Ascending aorta (tissue), 2 donors: ENCODE results near the gene PRPF40A. TPM values are rescaled to one million over a fixed set of nuclear protein-coding genes. Genes with fewer than 3 reads are reported as not detected.
"Not testable (repeated sequence)": the region's sequence is repeated elsewhere in the genome, so short reads cannot be mapped to it uniquely, and the experiment has no call there.

Experiments
- DNase-seq, 2 donors: peaks; one replicate each; pipeline ENCODE4 v3.0.0-alpha.2; 2019; ENCODE audit warnings: low spot score in 2 of 2
- H3K27ac ChIP-seq, 2 donors: fragments of 200-600 bp; sonication (generic); one replicate each; pipeline ENCODE4 v1.5.1; 2016 to 2017; ENCODE audit warnings: mild to moderate bottlenecking in 1 of 2
- H3K27me3 ChIP-seq: fragments of 200-600 bp; sonication (generic); one replicate; pipeline ENCODE4 v1.5.1; 2017
- H3K36me3 ChIP-seq, 2 donors: fragments of 200-600 bp; sonication (generic); one replicate each; pipeline ENCODE4 v1.5.1; 2016
- H3K4me1 ChIP-seq, 2 donors: fragments of 200-600 bp; sonication (generic); one replicate each; pipeline ENCODE4 v1.5.1; 2016 to 2017; ENCODE audit warnings: mild to moderate bottlenecking in 1 of 2
- H3K4me3 ChIP-seq, 2 donors: fragments of 200-600 bp; sonication (generic); one replicate each; pipeline ENCODE4 v1.5.1; 2016 to 2017; ENCODE audit warnings: mild to moderate bottlenecking in 1 of 2
- H3K9me3 ChIP-seq, 2 donors: fragments of 200-600 bp; sonication (generic); one replicate each; pipeline ENCODE4 v1.5.1; 2016
- CTCF ChIP-seq, 3 experiments: fragments of 200-600 bp in 2 of 3; fragments of 450-650 bp in 1 of 3; sonication (generic) in 2 of 3; IDR thresholded peaks; one replicate each; pipeline ENCODE4 v1.5.1; 2016 to 2019; ENCODE audit warnings: antibody characterized with exemption in 3 of 3, mild to moderate bottlenecking in 1 of 3, moderate library complexity in 1 of 3
- intact Hi-C: fragments of 100-400 bp; cut with DNase I; formaldehyde crosslinking; loops from one replicate; pipeline ENCODE4 v1.15.1; 2023
- total RNA-seq: library from RNA; depleted of rRNA; stranded (reverse); fragments of >200 nt; gene quantifications from one replicate; pipeline ENCODE4 v1.1.0, GENCODE V29; 2016

The PRPF40A gene
- total RNA-seq, 1 donor from 2014 or later = 28.9 TPM

- Histone ChIP-seq H3K27me3 (no peaks in the 10 kb centered on the region), H3K4me1 (no peaks in the 10 kb centered on the region), H3K36me3 (peaks cover 5 to 22% of the 10 kb centered on the region in 2 donors), H3K27ac (no peak overlapping the region), H3K9me3 (no peaks in the 10 kb centered on the region), H3K4me3 (no peak overlapping the region)
- intact Hi-C loops = no loop called here
- no peak for TF ChIP-seq CTCF (IDR thresholded peaks at IDR 0.05)
- DNase-seq = no peak
Measured at GRCh38 chr2:152759290-152760072, 42.2 kb upstream of the PRPF40A start.

GRCh38 chr2:152755029-152755428 lies 37.8 kb upstream of the PRPF40A start:
- H3K4me3 ChIP-seq = no peak overlapping the region
- intact Hi-C loops = no loop called here
- no peak overlapping the region for H3K27ac ChIP-seq
- no peaks in the 10 kb centered on the region for H3K4me1 ChIP-seq
- H3K36me3 ChIP-seq = peaks cover 13 to 17% of the 10 kb centered on the region in 2 donors
- no peaks in the 10 kb centered on the region for H3K9me3 ChIP-seq
- H3K27me3 ChIP-seq = no peaks in the 10 kb centered on the region
- no peak for TF ChIP-seq CTCF (IDR thresholded peaks at IDR 0.05)
- DNase-seq = no peak

GRCh38 chr2:152747751-152748150 lies 30.5 kb upstream of the PRPF40A start:
- DNase-seq, H3K4me3 ChIP-seq, H3K27me3 ChIP-seq, H3K9me3 ChIP-seq, H3K27ac ChIP-seq, H3K36me3 ChIP-seq, intact Hi-C loops, H3K4me1 ChIP-seq: not testable (repeated sequence)

- intact Hi-C loops = no loop called here
- Histone ChIP-seq H3K9me3 (no peaks in the 10 kb centered on the region), H3K27me3 (no peaks in the 10 kb centered on the region), H3K27ac (no peak overlapping the region), H3K4me3 (no peak overlapping the region), H3K36me3 (peaks cover 0 to 20% of the 10 kb centered on the region in 2 donors), H3K4me1 (no peaks in the 10 kb centered on the region)
- TF ChIP-seq CTCF (IDR thresholded peaks at IDR 0.05) = peak in 1 of 3 experiments; percentile 8
- no peak for DNase-seq
Measured at GRCh38 chr2:152743002-152743401, 25.7 kb upstream of the PRPF40A start.

- H3K36me3 ChIP-seq = peaks cover 0 to 30% of the 10 kb centered on the region in 2 donors
- intact Hi-C loops = no loop called here
- no peak overlapping the region for H3K4me3 ChIP-seq
- H3K4me1 ChIP-seq = no peaks in the 10 kb centered on the region
- TF ChIP-seq CTCF (IDR thresholded peaks at IDR 0.05) = peak; percentile 64 to 70 (median 68)
- no peak for DNase-seq
- H3K27me3 ChIP-seq = no peaks in the 10 kb centered on the region
- H3K9me3 ChIP-seq = no peaks in the 10 kb centered on the region
- no peak overlapping the region for H3K27ac ChIP-seq
Measured at GRCh38 chr2:152740743-152741328, 23.6 kb upstream of the PRPF40A start.

GRCh38 chr2:152739705-152740104 lies 22.4 kb upstream of the PRPF40A start:
- H3K4me3 ChIP-seq, H3K27me3 ChIP-seq, DNase-seq, H3K4me1 ChIP-seq, H3K27ac ChIP-seq, intact Hi-C loops, H3K9me3 ChIP-seq: not testable (repeated sequence)
- H3K36me3 ChIP-seq = peaks cover 0 to 30% of the 10 kb centered on the region in 2 donors
